ENCODE measurements around the gene IL11RA.

DNA sequence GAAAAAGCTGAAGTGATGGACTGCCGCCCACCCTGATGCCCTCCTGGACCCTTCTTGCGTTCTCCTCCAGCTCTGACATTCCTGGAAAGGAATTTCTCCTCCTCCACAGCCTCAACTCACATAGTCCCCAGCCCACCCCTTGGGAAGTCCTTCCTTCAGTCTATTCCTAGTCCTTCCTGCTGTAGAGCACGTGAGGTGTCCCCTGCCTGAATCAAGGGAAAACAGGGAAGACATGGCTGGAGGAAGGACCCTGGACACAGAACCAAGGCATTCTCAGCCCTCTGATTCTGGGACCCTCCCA lies 26.8 kb upstream of the IL11RA start:
- TF ChIP-seq SIN3A (IDR thresholded peaks at IDR 0.05; ENCODE audit: borderline replicate concordance, insufficient read depth, low read length) = no peak
- TF ChIP-seq POLR2AphosphoS5 (IDR thresholded peaks at IDR 0.05; ENCODE audit: low read depth, low read length) = no peak
- TF ChIP-seq, protein P1, sequence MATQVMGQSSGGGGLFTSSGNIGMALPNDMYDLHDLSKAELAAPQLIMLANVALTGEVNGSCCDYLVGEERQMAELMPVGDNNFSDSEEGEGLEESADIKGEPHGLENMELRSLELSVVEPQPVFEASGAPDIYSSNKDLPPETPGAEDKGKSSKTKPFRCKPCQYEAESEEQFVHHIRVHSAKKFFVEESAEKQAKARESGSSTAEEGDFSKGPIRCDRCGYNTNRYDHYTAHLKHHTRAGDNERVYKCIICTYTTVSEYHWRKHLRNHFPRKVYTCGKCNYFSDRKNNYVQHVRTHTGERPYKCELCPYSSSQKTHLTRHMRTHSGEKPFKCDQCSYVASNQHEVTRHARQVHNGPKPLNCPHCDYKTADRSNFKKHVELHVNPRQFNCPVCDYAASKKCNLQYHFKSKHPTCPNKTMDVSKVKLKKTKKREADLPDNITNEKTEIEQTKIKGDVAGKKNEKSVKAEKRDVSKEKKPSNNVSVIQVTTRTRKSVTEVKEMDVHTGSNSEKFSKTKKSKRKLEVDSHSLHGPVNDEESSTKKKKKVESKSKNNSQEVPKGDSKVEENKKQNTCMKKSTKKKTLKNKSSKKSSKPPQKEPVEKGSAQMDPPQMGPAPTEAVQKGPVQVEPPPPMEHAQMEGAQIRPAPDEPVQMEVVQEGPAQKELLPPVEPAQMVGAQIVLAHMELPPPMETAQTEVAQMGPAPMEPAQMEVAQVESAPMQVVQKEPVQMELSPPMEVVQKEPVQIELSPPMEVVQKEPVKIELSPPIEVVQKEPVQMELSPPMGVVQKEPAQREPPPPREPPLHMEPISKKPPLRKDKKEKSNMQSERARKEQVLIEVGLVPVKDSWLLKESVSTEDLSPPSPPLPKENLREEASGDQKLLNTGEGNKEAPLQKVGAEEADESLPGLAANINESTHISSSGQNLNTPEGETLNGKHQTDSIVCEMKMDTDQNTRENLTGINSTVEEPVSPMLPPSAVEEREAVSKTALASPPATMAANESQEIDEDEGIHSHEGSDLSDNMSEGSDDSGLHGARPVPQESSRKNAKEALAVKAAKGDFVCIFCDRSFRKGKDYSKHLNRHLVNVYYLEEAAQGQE (IDR thresholded peaks at IDR 0.05; ENCODE audit: insufficient read depth in 1 of 2, low read depth in 2 of 2, low read length in 2 of 2) = no peak
- no peak for TF ChIP-seq TAF1 (IDR thresholded peaks at IDR 0.05; ENCODE audit: borderline replicate concordance, insufficient read depth, low read length)
- TF ChIP-seq FOXP2 (optimal IDR thresholded peaks at IDR 0.05; ENCODE audit: borderline replicate concordance, extremely low read depth, extremely low read length, insufficient read depth) = no peak
